ENCODE data around the gene GH2.
A peak's percentile ranks its signal among the peaks of the same experiment; 100 is the strongest.
"Not testable (repeated sequence)": the region's sequence is repeated elsewhere in the genome, so short reads cannot be mapped to it uniquely, and the experiment has no call there.

The GH2 gene

GRCh38 chr17:63871646-63872365 is 9.9 kb downstream of the GH2 start:
- DNase-seq = not testable (repeated sequence)

GRCh38 chr17:63870292-63870665 is 11.5 kb downstream of the GH2 start:
- DNase-seq = not testable (repeated sequence)

- not testable (repeated sequence) for DNase-seq
These were observed 12.1 kb downstream of the GH2 start for GRCh38 chr17:63869491-63870291.

- not testable (repeated sequence) for DNase-seq
These were observed 15.1 kb downstream of the GH2 start for GRCh38 chr17:63866625-63867024.

- DNase-seq = no peak
These were observed 22.5 kb downstream of the GH2 start for GRCh38 chr17:63859257-63859656.

- not testable (repeated sequence) for DNase-seq
These were observed 25.3 kb downstream of the GH2 start for GRCh38 chr17:63856425-63856824.

- no peak for DNase-seq
These were observed 26.6 kb downstream of the GH2 start for GRCh38 chr17:63855185-63855584.

GRCh38 chr17:63854709-63855108 is 27.0 kb downstream of the GH2 start:
- DNase-seq = no peak

GRCh38 chr17:63853260-63853659 is 28.5 kb downstream of the GH2 start:
- no peak for DNase-seq

GRCh38 chr17:63850401-63850800 is 31.3 kb downstream of the GH2 start:
- DNase-seq = no peak

GRCh38 chr17:63848834-63849689 is 32.7 kb downstream of the GH2 start:
- no peak for DNase-seq

GRCh38 chr17:63847525-63848249 is 34.1 kb downstream of the GH2 start:
- DNase-seq = no peak

- no peak for DNase-seq
These were observed 36.2 kb downstream of the GH2 start for GRCh38 chr17:63845509-63845908.

- no peak for DNase-seq
These were observed 37.6 kb downstream of the GH2 start for GRCh38 chr17:63843910-63844677.

- not testable (repeated sequence) for DNase-seq
These were observed 38.3 kb downstream of the GH2 start for GRCh38 chr17:63843387-63843888.

- peak; percentile 94 for DNase-seq
These were observed 39.0 kb downstream of the GH2 start, which contains the start of gene SMARCD2 for GRCh38 chr17:63842540-63843386. Gene SMARCD2 (minus strand): TSS chr17:63842685. CDS start chr17:63842674, 11 bp downstream.

- no peak for DNase-seq
These were observed 39.6 kb downstream of the GH2 start for GRCh38 chr17:63842173-63842539.

GRCh38 chr17:63841350-63842172 is 40.2 kb downstream of the GH2 start:
- peak; percentile 19 for DNase-seq

- no peak for DNase-seq
These were observed 41.0 kb downstream of the GH2 start for GRCh38 chr17:63840591-63841349.
